ENCODE data around the gene ST6GALNAC2.

ST6GALNAC2 gene

DNA sequence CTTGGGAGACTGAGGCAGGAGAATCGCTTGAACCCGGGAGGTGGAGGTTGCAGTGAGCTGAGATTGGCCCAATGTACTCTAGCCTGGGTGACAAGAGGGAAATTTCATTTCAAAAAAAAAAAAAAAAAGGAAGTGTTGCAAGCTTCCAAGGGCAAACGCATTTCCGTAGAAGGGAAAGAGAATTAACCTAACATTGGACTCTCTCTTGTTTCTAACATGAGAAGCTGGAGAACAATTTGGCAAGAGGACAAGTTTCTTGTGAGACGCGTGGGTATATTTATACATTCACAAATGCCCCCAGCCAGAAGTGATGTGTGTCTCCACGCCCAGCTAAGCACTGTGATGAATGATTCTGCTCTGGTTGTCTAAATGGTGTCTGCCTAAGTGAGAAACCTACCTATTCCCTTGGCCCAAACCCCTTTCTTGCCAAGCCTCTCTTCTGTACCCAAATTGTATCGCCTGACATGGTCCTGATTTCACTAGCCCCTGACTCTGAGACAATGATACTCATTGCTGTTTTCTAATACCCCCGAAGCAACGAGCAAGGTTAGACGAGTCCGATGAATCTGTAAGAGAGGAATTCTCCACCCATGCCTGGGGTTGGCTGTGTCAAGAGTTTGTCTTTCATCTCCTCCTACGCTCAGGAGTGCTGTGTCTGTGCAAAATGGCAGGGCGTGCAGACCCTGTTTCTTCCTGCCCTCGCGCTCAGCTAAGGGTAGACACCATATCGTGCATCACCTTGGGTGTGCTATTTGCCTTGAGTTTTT, 14.2 kb upstream of the ST6GALNAC2 start:
- DNase-seq (ENCODE audit: low spot score): no peak

DNA sequence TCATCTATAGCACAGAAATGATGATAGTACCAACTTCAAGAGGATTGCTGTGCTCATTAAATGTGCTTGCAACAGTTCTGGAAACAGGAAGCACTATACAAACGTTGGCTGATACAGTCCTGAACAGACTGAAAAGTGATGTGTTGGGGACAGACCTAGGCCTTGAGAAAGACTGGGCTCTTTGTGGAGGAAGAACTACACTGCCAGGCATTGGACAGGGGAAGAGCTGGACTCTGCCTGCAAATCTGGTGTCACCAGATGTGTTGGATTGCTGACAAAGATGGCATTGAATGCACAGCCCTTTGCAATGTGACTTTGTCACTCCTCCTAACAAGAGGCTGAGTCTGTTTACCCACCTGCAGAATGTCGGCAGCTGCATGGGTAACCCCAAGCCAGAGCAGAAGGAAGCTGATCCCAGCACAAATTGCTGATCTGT, 12.4 kb upstream of the ST6GALNAC2 start:
- no peak for DNase-seq (ENCODE audit: low spot score)

DNA sequence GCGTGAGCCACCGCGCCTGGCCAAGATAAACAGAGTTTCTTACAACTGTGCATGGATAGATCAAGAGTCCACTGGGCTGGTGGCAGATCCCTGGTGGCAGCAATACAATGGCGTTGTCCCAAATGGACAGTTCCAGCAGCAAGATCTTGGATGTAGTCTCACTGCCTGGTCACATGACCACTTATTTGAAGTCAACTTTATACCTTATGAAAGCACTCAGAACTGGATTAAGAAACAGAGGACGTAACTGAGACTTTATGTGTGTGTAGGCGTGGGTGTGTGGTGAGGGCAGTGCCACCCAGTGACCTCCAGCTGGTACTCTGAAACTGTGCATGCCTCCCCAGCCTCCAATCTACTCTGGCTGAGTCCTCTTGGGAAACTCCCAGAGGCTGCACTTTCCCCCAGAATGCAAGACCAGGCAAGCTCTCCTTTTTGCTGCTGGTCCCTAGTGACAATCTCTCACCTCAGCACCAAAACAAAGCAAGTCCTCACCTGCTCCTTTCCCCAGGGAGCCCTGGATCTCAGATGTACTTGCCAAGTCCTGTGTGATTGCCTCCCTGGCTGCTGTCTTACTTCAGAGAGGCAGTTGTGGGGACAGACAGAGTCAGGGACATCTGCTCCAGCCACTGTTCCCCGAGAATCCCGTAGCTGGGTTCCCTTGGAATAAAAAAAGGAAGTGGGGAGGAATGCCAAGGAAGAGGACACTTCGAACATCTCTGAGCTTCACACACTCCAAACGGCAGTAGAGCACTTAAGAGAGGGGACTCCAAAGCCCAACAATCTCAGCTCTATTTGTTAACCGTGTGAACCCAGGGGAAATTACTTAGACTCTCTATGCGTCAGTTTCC, 11.7 kb upstream of the ST6GALNAC2 start:
- no peak for DNase-seq (ENCODE audit: low spot score)

DNA sequence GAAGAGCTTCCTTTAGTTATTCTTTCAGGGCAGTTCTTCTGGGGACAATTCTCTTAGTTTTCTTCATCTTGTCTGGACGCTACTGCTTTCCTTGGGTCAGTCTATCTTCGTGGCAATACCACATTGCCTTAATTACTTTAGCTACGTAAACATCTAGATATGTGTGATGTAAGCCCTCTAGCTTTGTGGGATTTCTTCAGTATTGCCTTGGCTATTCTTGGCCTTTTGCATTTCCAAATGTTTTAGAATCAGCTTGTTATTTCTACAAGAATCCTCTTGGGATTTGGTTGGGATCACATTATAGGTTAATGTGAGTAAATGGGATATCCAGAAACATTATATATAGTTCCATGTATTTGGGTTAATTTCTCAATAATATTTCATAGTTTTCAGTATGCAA, 9.0 kb upstream of the ST6GALNAC2 start:
- DNase-seq (ENCODE audit: low spot score): no peak

DNA sequence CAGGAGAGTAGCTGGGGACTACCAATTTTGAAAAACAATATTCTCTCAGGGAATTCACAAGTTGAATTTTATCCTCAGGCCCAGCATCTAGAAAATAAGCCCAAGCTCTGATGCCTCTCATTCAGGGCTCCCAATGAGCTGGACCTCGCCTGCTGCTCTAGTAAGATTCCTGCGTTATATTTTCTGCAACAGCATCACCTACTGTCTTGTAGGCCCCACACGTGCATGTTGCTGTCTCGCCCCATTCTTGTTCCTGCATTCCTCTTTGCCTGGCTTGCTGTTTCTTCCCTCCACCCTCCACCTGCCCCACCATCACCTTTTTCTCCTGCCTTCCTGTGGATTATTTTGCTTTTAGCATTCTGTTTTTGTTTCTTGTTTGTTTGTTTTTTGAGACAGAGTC, 8.3 kb upstream of the ST6GALNAC2 start:
- no peak for DNase-seq (ENCODE audit: low spot score)

DNA sequence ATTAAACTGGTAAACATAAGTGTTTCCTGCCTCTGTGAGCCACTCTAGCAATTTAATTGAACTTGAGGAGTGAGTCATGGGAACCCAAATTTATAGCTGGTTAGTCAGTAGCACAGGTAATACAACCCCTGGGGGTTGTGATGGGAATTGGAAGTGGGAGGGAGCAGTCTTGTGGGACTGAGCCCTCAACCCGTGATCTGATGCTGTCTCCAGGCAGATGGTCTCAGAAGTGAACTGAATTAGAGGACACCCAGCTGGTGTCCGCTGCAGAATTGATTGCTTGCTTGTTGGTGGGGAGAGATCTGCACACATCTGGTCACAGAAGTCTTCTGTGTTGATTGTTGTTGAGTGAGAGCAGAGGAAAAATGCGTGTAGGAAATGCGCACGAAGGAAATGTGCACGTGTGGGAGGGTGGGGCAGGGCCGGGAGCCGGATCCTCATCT, 7.7 kb upstream of the ST6GALNAC2 start:
- no peak for DNase-seq (ENCODE audit: low spot score)

DNA sequence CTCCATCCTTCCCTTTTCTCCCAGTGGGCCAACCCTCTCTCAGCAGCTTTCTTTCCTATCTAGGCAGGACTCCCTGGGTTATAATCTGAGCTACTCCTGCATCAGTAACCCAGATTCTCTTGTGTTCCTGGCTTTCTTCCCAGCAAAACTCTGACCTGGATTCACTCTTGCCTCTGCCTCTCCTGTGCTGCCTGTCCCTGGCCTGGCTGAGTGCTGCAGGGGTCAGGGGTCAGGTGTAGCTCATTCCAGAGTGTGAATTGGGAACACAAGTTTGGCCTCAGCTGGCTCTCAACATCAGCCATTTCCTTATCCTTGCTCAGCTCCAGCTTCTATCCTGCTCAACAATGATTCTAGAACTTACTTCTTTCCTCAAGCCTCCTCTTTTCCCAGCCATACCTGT, 2.5 kb upstream of the ST6GALNAC2 start:
- no peak for DNase-seq (ENCODE audit: low spot score)

DNA sequence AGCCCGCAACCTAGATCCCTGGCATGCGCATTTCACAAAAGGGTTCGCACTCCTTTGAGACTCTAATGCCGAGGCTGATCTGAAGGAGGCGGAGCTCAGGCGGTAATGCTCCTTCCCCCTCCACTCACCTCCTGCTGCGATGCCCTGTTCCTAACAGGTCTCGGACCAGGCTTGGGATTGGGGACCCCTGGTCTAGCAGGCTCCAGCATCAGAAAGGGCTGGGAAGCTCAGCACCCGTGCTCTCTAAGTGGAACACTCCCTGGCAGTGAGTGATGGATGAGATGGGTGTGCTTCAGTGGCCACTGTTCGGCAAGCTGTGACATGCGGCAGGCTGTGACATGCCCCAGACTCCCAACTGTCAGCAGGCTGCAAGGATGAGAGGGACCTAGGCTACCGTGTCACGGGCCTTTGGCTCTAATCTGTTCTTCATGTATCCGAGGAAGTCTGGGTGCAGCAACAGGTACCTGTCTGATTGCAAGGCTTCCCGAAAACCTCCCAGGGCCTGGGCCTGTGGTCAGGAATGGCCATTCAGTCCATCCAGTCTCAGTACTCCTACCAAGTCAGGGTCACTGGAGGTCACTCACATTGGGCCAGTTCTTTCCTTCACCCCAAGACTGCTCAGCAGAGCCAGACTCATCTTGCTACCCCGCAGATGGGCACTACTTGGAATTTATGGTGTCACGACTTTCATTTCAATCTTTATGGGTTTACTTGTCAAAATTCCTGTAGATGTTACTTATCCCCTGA, 1.3 kb upstream of the ST6GALNAC2 start:
- DNase-seq (ENCODE audit: low spot score): no peak

DNA sequence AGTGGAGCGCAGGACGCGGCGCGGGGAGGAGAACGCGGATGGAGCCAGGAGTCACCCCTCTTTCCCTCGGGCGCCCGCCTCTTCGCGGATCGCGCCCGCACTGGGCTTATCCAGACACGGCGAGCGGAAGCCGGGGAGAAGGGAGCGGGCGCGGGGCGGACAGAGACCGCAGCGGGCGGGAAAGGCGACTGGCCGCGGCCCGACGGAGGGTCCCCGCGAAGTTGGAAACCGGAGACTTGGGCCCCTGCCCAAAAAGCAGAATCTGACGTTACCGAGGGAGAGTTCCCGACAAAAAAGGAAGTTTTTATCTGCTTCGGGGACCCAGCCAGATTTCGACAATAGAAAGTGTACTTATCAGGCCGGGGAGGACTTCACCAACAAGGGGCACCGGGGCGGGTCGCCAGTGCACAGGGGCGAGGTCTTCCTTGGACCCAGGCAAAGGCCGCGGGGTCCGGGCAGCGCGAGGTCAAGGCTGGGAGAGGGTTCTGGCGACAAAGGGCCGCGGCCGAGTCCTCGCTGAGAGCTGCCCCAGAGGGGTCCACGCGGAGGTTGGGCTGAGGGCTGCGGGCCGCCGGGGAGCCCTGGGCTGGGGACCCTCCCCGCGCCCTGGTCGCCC, 519 bp downstream of the ST6GALNAC2 start:
- no peak for DNase-seq (ENCODE audit: low spot score)

DNA sequence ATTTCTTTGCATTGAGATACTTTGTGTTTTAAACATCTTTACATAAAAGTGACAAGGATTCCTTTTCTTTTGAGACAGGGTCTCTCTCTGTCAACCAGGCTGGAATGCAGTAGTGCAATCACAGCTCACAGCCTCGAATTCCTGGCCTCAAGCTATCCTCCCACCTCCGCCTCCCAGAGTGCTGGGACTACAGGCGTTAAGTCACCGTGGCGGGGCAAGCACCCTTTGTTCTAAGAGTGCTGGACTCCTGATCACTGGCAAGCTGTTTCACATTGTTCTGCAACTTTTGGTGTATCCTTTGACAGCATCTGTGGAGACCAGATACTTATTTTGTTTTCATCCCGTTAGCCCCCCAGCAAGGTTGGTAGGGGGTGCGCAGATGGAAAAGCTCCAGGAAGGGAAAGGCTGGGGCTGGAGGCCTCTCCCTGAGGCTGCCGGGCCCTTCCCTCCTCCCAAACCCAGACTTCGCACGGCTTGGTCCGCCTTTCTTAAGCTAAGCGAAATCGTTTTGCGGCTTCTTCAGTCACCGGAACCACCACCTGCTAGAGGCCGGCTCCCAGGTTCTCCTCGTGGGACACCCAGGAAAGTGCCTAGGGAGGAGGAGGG, 1.1 kb downstream of the ST6GALNAC2 start:
- DNase-seq (ENCODE audit: low spot score): no peak

DNA sequence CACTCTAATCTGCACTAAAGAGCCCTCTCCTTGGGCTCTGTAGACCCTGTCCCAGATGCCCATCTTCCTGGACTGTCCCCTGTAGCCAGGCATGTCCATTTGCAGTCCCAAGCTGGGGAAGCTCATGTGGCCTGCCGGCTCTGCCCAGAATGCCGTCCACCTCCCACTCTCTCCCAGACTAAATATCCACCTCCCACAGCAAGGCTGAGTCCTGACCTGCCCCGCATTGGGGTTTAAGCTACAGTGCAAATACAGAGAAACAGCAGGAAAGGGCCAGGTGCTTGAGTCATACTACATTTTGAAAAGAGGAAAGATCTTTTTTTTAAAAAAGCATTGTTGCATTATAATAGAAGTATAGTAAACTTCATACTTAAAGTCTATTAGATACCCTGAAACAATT, 3.0 kb downstream of the ST6GALNAC2 start:
- DNase-seq (ENCODE audit: low spot score): no peak

DNA sequence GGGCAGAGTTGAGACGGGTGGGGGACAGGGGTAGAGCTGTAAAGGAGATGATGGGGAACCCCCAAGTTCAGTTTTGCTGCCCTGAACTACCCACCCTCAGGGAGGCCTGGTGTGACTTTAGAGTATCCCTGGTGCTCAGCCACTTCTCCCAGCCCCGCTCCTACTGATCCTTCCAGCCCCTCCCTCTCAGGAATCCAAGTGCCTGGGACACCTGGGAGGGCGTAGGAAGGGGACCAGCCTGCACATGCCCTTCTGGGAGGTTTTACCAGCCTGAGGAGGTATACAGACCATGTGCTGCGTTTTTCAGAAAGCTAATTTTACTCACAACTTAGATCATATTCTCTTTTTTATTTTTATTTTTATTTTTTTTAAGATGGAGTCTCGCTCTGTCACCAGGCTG, 4.1 kb downstream of the ST6GALNAC2 start:
- no peak for DNase-seq (ENCODE audit: low spot score)

DNA sequence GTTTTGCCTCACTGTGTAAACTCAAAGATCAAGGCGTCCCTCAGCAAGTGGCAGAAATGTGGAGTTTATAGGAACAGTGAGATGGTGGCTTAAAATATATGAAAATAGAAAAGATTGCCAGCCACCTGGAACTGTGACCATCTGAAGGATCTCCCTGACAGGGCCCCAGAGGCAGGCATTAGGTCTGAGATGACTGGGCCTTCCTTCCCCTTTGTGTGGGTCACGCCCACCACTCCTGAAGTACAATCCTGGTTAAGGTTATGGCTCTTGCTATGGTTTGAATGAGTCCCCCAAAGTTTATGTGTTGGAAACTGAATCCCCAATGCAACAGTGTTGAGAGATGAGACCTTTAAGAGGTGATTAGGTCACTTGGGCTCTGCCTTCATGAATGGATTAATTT, 6.4 kb downstream of the ST6GALNAC2 start:
- no peak for DNase-seq (ENCODE audit: low spot score)

DNA sequence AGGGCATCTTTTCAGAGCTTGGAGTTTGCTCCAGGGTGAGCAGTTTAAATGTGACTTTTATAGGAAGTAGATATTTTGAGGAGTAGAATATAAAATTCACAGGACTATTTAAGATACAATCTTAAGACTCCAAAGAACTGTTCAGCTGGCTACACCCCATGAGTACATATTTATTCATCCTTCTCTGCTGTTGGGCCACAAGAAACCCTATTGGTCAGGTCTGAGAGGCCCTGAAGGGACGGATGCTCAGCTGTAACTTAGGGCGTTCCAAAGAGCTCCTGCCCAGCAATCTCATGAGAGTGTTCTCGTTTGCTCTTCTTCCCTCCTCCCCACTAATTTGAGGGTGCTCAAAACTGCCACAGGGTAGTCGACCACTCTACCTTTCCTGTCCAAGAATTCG, 7.3 kb downstream of the ST6GALNAC2 start:
- DNase-seq (ENCODE audit: low spot score): no peak

DNA sequence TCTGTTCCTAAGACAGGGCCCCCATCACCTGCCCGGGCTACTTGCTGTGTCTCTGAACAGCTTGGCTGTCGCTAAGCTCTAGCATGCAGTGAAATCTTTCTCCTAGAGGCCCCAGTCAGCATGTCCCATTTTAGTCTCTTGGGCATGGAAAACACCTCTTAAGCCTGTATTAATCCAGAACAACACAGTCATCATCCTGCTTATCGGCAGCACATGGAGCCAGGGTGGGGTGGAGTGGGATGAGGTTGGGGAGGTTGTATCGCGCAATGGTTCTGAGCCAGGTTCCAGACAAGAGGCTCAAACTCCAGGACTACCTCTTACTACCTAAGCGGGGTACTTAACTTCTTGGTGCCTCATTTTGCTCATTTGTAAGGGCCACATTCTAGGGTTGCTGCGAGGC, 7.8 kb downstream of the ST6GALNAC2 start:
- no peak for DNase-seq (ENCODE audit: low spot score)

DNA sequence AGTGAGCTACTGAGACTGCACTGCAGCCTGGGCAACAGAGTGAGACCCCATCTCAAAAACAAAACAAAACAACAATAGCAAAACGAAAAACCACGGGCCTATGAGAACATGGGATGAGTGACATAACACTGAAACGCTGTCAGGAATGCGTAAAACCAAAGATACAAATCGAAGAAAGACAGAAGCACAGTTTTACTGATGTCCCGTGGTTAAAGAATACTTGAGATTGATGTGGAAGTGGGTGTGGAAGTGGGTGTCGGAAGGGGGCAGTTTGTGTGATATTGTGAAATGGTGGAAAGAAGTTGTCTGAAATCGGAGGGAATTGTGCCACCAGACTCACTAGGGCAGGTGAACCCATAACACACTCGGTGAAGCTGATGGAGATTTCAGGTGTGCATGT, 9.5 kb downstream of the ST6GALNAC2 start:
- DNase-seq (ENCODE audit: low spot score): no peak

DNA sequence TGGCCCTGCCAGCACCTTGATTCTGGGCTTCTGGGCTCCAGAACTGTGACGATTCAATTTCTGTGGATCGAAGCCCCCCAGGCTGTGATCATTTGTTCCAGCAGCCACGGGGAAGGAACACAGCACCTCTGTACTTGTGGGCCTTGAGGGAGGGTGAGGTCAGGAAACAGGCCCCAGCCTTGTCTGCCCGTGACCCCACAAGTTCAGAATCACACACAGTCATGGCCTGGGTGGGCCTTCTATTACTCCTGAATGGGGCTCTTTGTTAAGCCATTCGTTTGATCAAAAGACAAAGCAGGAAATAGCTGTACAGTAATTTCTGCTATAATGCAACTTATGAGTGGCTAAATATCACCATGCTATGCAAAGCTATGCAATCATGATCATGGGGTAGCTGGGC, 10.1 kb downstream of the ST6GALNAC2 start:
- DNase-seq (ENCODE audit: low spot score): no peak

DNA sequence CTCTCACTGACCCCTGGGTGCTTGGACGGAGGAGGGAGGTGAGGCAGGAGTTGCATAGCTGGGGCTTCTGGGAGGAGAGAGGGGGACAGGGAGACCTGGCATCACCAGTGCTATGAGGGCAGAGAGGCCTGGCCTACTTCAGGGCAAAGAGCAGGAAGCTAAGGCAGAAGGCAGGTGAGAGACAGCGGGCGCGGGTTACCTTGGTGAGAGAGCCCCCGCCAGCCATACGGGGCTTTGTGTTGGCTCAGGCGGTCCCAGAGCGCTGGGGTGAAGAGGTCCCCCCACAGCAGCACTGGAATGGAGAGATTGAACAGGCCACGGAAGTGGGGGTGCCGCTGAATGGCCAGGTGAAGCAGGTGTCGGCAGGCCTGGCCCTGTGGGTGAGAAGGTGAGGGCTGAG, 11.5 kb downstream of the ST6GALNAC2 start:
- no peak for DNase-seq (ENCODE audit: low spot score)

DNA sequence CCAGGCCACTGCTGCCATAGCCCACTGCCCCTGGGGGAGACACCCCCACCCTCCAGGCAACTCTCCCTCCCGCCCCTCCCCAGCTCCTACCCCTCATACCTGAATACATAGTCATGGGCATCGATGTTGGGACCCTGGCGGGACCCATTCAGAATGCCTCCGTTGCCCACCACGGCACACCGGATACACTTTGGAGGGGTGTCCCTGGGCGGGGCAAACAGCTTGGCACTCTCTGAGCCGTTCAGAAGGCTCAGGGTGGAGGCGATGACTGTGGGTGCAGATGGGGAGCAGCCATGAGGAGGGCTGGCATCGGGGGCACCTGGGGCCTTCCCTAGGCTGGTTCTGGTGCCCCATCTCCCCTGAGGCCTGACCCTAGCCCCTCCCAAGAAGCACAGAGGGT, 12.6 kb downstream of the ST6GALNAC2 start:
- DNase-seq (ENCODE audit: low spot score): no peak

DNA sequence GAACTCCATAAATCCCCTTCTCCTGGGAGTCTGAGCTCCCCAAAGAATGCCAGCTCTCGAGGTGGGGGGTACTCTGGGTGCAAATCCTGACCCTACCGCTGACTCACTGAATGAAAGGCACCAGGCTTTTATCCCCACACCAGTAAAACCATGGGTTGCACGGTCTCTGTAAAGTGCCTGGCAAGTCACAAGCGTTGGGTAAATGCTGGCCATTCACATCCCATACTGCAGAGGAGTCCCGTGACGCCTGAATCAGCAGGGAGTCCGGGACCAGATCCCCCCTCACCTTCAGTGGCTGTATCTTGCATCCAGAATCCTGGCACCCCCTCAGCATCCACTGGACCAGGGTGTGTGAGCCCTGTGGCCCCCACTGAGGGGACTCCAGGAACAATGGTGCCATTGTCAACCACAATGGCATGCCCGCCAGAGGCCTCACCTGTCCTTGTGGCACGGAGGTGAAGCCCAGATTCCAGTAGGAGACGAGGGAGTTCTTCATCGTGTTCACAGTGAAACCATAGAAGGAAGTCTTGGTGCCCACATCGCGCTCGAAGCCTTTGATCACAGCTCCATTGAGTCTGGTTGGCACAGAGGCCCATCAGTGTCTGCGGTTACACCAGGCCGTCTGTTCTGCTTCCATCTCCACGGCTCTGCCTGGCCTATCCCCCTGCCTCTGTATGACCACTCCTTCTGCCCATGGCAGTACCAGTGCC, 13.3 kb downstream of the ST6GALNAC2 start:
- DNase-seq (ENCODE audit: low spot score): no peak

DNA sequence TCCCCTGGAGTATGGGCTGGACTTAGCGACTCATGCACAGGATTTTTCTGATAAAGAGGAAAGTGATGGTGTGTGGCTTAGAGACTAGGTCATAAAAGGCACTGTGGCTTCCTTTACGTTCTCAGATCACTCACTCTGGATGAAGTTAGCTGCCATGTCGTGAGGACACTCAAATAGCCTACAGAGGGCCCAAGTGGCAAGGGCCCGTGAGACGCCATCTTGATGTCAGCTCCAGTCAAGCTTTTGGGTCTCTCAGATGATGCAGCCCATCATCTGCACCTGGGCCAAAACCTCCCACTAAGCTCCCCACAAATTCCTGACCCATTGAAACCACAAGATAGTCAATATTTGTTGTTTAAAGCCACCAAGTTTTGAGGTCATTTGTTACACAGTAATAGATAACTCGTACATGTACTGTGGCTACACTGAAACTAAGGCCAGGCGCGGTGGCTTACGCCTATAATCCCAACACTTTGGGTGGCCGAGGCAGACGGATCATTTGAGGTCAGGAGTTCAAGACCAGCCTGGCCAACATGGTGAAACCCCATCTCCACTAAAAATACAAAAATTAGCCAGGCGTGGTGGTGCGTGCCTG, 14.7 kb downstream of the ST6GALNAC2 start:
- no peak for DNase-seq (ENCODE audit: low spot score)
